ENCODE measurements around the gene DLX2. TPM values are rescaled to one million over a fixed set of nuclear protein-coding genes. Genes with fewer than 3 reads are reported as not detected.

Gene DLX2
- total and polyA plus RNA-seq, 7 experiments from 2014 or later, result 0.16 to 0.34 TPM; not detected in 5

DNA sequence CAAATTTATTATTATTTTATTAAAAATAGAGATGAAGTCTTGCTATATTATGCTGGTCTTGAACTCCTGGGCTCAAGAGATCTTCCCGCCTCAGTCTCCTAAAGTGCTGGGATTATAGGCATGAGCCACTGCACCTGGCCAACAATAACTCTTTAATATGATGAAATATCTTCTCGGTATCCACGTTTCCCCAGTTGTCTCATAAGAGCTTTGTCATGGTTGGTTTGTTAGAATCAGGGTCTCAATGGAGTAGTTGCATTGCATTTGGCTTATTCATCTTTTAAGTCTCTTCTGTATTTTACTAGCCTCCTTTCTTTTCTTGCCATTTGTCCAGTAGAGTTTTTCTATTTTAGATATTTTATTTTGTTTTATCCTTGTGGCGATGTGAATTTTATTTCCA is 32.7 kb upstream of the DLX2 start:
- no peaks in the 10 kb centered on the region for H3K4me1 ChIP-seq (ENCODE audit: control insufficient read depth in 2 of 2, insufficient read depth in 2 of 2, low read length in 2 of 2)
- ATAC-seq (no peak), DNase-seq (no peak)
- POLR2A ChIA-PET, result no interaction called here
- Mint-ChIP-seq H3K36me3 (peaks cover 0 to 7% (median 0%) of the 10 kb centered on the region in 5 donors), H3K27ac (no peak overlapping the region), H3K27me3 (peaks cover 0 to 39% (median 11%) of the 10 kb centered on the region in 5 donors), H3K4me1 (no peaks in the 10 kb centered on the region), H3K9me3 (peaks cover 0 to 13% (median 3%) of the 10 kb centered on the region in 11 donors), H3K4me3 (no peak overlapping the region)
- no peak overlapping the region for H3K27ac ChIP-seq (ENCODE audit: low read depth, low read length)
- H3K4me3 ChIP-seq (ENCODE audit: low read length), result no peak overlapping the region
- intact Hi-C loops (cut with micrococcal nuclease), result no loop called here
- no peaks in the 10 kb centered on the region for H3K9me3 ChIP-seq (ENCODE audit: control insufficient read depth in 2 of 3, low read length in 3 of 3)
- no peaks in the 10 kb centered on the region for H3K36me3 ChIP-seq (ENCODE audit: control insufficient read depth in 2 of 3, insufficient read depth in 3 of 3, low read length in 3 of 3)
- CTCF ChIA-PET, result no interaction called here
- no peaks in the 10 kb centered on the region for H3K27me3 ChIP-seq (ENCODE audit: control insufficient read depth in 2 of 2, insufficient read depth in 2 of 2, low read length in 2 of 2)

GRCh38 chr2:172134270-172134669 is 31.6 kb upstream of the DLX2 start:
- Histone ChIP-seq H3K36me3 (ENCODE audit: control insufficient read depth in 2 of 3, insufficient read depth in 3 of 3, low read length in 3 of 3) (no peaks in the 10 kb centered on the region), H3K27ac (ENCODE audit: low read depth, low read length) (no peak overlapping the region), H3K27me3 (ENCODE audit: control insufficient read depth in 2 of 2, insufficient read depth in 2 of 2, low read length in 2 of 2) (no peaks in the 10 kb centered on the region), H3K4me3 (ENCODE audit: low read length) (no peak overlapping the region), H3K4me1 (ENCODE audit: control insufficient read depth in 2 of 2, insufficient read depth in 2 of 2, low read length in 2 of 2) (no peaks in the 10 kb centered on the region), H3K9me3 (ENCODE audit: control insufficient read depth in 2 of 3, low read length in 3 of 3) (no peaks in the 10 kb centered on the region)
- ATAC-seq, result no peak
- Mint-ChIP-seq H3K9me3 (peaks cover 0 to 11% (median 6%) of the 10 kb centered on the region in 11 donors), H3K4me3 (no peak overlapping the region), H3K4me1 (no peaks in the 10 kb centered on the region), H3K27me3 (peaks cover 0 to 37% (median 11%) of the 10 kb centered on the region in 5 donors), H3K36me3 (peaks cover 0 to 12% (median 4%) of the 10 kb centered on the region in 5 donors), H3K27ac (no peak overlapping the region)
- intact Hi-C loops (cut with micrococcal nuclease), result no loop called here
- no peak for DNase-seq
- CTCF ChIA-PET, result no interaction called here
- POLR2A ChIA-PET, result interaction anchor here (0.6 kb wide), 2 partner anchors 60 to 1373 kb away, joined by 3 to 4 read pairs; no protein-coding TSS in a partner anchor

DNA sequence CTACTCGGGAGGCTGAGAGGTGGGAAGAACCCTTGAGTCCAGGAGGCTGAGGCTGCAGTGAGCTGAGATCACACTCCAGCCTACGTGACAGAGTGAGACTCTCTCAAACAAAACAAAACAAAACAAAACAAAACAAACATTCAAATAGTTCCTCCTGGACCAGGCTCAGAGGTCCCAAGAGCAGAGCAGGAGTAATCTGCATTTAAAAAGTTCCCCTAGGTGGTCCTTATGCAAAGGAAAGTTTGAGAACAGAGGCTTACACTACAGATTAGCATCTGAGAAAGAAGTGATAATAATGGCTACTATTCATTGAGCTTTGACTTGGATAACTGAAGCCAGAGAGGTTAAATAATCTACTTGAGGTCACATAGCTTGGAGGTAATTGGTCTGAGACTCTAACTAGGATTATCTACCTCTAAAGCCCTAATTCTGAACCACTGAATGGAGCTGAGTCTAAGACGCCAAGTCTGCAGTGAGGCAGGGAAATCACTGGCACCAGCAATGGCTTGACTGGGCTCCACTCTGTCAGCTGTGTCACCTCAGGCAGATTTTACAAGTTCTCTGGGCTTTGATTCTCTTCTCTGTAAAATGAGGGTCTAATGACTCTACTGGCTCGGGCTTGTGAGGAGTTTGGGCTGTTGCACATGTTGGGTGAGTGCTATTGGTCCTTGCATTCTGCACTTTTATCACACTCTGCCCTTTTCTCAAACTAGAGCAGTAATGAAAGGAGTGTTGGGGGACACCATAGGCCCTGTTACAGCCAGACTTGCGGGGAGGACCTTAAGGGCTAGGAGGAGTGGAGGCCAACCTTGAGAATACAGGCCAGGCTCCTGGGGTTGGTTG is 29.2 kb upstream of the DLX2 start:
- no peaks in the 10 kb centered on the region for H3K36me3 ChIP-seq (ENCODE audit: control insufficient read depth in 2 of 3, insufficient read depth in 3 of 3, low read length in 3 of 3)
- no peak overlapping the region for H3K27ac ChIP-seq (ENCODE audit: low read depth, low read length)
- no peak for DNase-seq
- ATAC-seq, result no peak
- Mint-ChIP-seq H3K4me3 (no peak overlapping the region), H3K27ac (no peak overlapping the region), H3K27me3 (peaks cover 0 to 34% (median 7%) of the 10 kb centered on the region in 5 donors), H3K4me1 (no peaks in the 10 kb centered on the region), H3K9me3 (peaks cover 0 to 20% (median 6%) of the 10 kb centered on the region in 11 donors), H3K36me3 (peaks cover 0 to 6% (median 4%) of the 10 kb centered on the region in 5 donors)
- H3K4me1 ChIP-seq (ENCODE audit: control insufficient read depth in 2 of 2, insufficient read depth in 2 of 2, low read length in 2 of 2), result no peaks in the 10 kb centered on the region
- ChIA-PET CTCF (no interaction called here), POLR2A (no interaction called here)
- intact Hi-C loops (cut with micrococcal nuclease), result no loop called here
- H3K4me3 ChIP-seq (ENCODE audit: low read length), result no peak overlapping the region
- H3K27me3 ChIP-seq (ENCODE audit: control insufficient read depth in 2 of 2, insufficient read depth in 2 of 2, low read length in 2 of 2), result no peaks in the 10 kb centered on the region
- no peaks in the 10 kb centered on the region for H3K9me3 ChIP-seq (ENCODE audit: control insufficient read depth in 2 of 3, low read length in 3 of 3)

- peaks cover 0 to 29% (median 5%) of the 10 kb centered on the region in 5 donors for H3K27me3 Mint-ChIP-seq
Observed at GRCh38 chr2:172129404-172129803, 26.7 kb upstream of the DLX2 start.

GRCh38 chr2:172128484-172128883 is 25.8 kb upstream of the DLX2 start:
- H3K27ac ChIP-seq (ENCODE audit: low read depth, low read length), result no peak overlapping the region
- H3K4me1 ChIP-seq (ENCODE audit: control insufficient read depth in 2 of 2, insufficient read depth in 2 of 2, low read length in 2 of 2), result no peaks in the 10 kb centered on the region
- Mint-ChIP-seq H3K36me3 (peaks cover 0 to 6% (median 4%) of the 10 kb centered on the region in 5 donors), H3K4me1 (no peaks in the 10 kb centered on the region), H3K27ac (no peak overlapping the region), H3K27me3 (peaks cover 0 to 23% (median 5%) of the 10 kb centered on the region in 5 donors), H3K4me3 (no peak overlapping the region), H3K9me3 (peaks cover 0 to 20% (median 6%) of the 10 kb centered on the region in 11 donors)
- H3K27me3 ChIP-seq (ENCODE audit: control insufficient read depth in 2 of 2, insufficient read depth in 2 of 2, low read length in 2 of 2), result no peaks in the 10 kb centered on the region
- H3K4me3 ChIP-seq (ENCODE audit: low read length), result no peak overlapping the region
- no peak for DNase-seq
- no peak for ATAC-seq
- ChIA-PET CTCF (interaction anchor here (0.7 to 1.3 kb wide), 2 partner anchors 169 to 317 kb away, joined by 3 to 4 read pairs; no protein-coding TSS in a partner anchor), POLR2A (no interaction called here)
- no peaks in the 10 kb centered on the region for H3K9me3 ChIP-seq (ENCODE audit: control insufficient read depth in 2 of 3, low read length in 3 of 3)
- intact Hi-C loops (cut with micrococcal nuclease), result no loop called here
- H3K36me3 ChIP-seq (ENCODE audit: control insufficient read depth in 2 of 3, insufficient read depth in 3 of 3, low read length in 3 of 3), result no peaks in the 10 kb centered on the region

More at GRCh38 chr2:172129404-172129803, 26.7 kb upstream of the DLX2 start:
- ATAC-seq, result no peak
- POLR2A ChIA-PET, result interaction anchor here (0.6 kb wide), 1 partner anchor 435 kb away, joined by 3 read pairs; no protein-coding TSS in a partner anchor
- H3K36me3 Mint-ChIP-seq, result peaks cover 0 to 6% (median 4%) of the 10 kb centered on the region in 5 donors
- CTCF ChIA-PET, result interaction anchor here (1.3 kb wide), 1 partner anchor 318 kb away, joined by 3 read pairs; no protein-coding TSS in a partner anchor
- H3K4me1 Mint-ChIP-seq, result no peaks in the 10 kb centered on the region
- intact Hi-C loops (cut with micrococcal nuclease), result no loop called here
- H3K27ac ChIP-seq (ENCODE audit: low read depth, low read length), result no peak overlapping the region
- no peak for DNase-seq
- no peak overlapping the region for H3K4me3 Mint-ChIP-seq
- H3K4me1 ChIP-seq (ENCODE audit: control insufficient read depth in 2 of 2, insufficient read depth in 2 of 2, low read length in 2 of 2), result no peaks in the 10 kb centered on the region
- H3K9me3 Mint-ChIP-seq, result peaks cover 0 to 20% (median 6%) of the 10 kb centered on the region in 11 donors
- no peaks in the 10 kb centered on the region for H3K36me3 ChIP-seq (ENCODE audit: control insufficient read depth in 2 of 3, insufficient read depth in 3 of 3, low read length in 3 of 3)
- H3K27me3 ChIP-seq (ENCODE audit: control insufficient read depth in 2 of 2, insufficient read depth in 2 of 2, low read length in 2 of 2), result no peaks in the 10 kb centered on the region
- H3K9me3 ChIP-seq (ENCODE audit: control insufficient read depth in 2 of 3, low read length in 3 of 3), result no peaks in the 10 kb centered on the region
- no peak overlapping the region for H3K4me3 ChIP-seq (ENCODE audit: low read length)
- peak overlapping the region in 1 of 9 donors; percentile 26 for H3K27ac Mint-ChIP-seq

DNA sequence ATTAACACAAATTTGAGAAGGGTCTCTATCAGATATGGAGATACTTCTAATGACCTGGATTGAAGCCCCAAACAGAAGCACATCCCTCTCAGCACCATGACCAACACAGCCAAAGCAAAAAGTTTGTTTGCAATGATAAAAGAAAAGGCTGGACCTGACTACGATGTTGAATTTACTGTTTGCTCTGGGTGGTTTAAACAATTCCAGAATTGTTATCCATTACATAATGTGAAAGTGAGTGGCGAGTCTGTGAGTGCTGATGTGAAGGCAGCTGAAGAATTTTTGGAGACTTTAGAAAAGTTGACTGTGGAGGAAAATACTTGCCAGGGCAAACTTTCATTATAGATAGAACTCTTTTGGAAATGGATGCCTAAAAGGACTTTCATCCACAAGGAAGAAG is 17.4 kb upstream of the DLX2 start:
- Histone ChIP-seq H3K4me3 (ENCODE audit: low read length) (no peak overlapping the region), H3K27me3 (ENCODE audit: control insufficient read depth in 2 of 2, insufficient read depth in 2 of 2, low read length in 2 of 2) (no peaks in the 10 kb centered on the region), H3K4me1 (ENCODE audit: control insufficient read depth in 2 of 2, insufficient read depth in 2 of 2, low read length in 2 of 2) (no peaks in the 10 kb centered on the region), H3K9me3 (ENCODE audit: control insufficient read depth in 2 of 3, low read length in 3 of 3) (no peaks in the 10 kb centered on the region), H3K36me3 (ENCODE audit: control insufficient read depth in 2 of 3, insufficient read depth in 3 of 3, low read length in 3 of 3) (no peaks in the 10 kb centered on the region), H3K27ac (ENCODE audit: low read depth, low read length) (no peak overlapping the region)
- Mint-ChIP-seq H3K27ac (no peak overlapping the region), H3K4me1 (no peaks in the 10 kb centered on the region), H3K27me3 (peaks cover 6 to 26% (median 20%) of the 10 kb centered on the region in 5 donors), H3K4me3 (no peak overlapping the region), H3K9me3 (peaks cover 0 to 4% (median 0%) of the 10 kb centered on the region in 11 donors), H3K36me3 (peaks cover 0 to 1% (median 0%) of the 10 kb centered on the region in 5 donors)
- intact Hi-C loops (cut with micrococcal nuclease), result no loop called here
- DNase-seq (no peak), ATAC-seq (no peak)
- CTCF ChIA-PET, result interaction anchor here (0.7 kb wide), 1 partner anchor 264 kb away, joined by 6 read pairs; no protein-coding TSS in a partner anchor
- POLR2A ChIA-PET, result no interaction called here
